Pulmonary artery endothelial cell (primary cell): ENCODE data around the gene MRPL30. TPM values are rescaled to one million over a fixed set of nuclear protein-coding genes. Genes with fewer than 3 reads are reported as not detected.
"Not testable (repeated sequence)": the region's sequence is repeated elsewhere in the genome, so short reads cannot be mapped to it uniquely, and the experiment has no call there.

Experiments
- DNase-seq: peaks from one replicate; pipeline ENCODE4 v3.0.0-alpha.2; 2011; ENCODE audit warnings: low read depth, low spot score
- total RNA-seq: library from RNA; depleted of rRNA; stranded (reverse); fragments of >200 nt; gene quantifications from 2 replicates; pipeline ENCODE4 v1.2.3, GENCODE V29; 2014

MRPL30 gene
- total RNA-seq: 44.5 and 48.9 TPM in 2 replicates

GRCh38 chr2:99180755-99181623 is at the start of gene MRPL30, which contains the start of gene MITD1:
Gene MRPL30, plus strand, starts transcription at chr2:99181184. Its CDS starts 5,020 bp downstream, at chr2:99186204.
Gene MITD1, minus strand, starts transcription at chr2:99181058. Its CDS starts 77 bp downstream, at chr2:99180981.
- peak; percentile 87 for DNase-seq

DNA sequence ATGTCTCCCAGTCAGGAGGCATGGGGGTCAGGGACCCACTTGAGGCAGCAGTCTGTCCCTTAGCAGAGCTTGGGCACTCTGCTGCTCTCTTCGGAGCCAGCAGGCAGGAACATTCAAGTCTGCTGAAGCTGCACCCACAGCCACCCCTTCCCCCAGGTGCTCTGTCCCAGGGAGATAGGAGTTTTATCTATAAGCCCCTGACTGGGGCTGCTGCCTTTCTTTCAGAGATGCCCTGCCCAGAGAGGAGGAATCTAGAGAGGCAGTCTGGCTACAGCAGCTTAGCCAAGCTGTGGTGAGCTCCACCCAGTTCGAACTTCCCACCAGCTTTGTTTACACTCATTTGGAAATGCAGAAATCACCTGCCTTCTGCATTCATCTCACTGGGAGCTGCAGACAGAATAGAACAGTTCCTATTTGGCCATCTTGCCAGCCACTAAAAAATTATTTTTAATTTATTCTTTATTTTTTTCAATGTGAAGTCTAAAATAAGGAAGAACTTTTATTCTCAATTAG is 45.9 kb upstream of the MRPL30 start:
- not testable (repeated sequence) for DNase-seq

GRCh38 chr2:99139003-99139402 is 42.0 kb upstream of the MRPL30 start:
- no peak for DNase-seq

- DNase-seq: no peak
These were observed 40.7 kb upstream of the MRPL30 start for GRCh38 chr2:99140056-99140859.

DNA sequence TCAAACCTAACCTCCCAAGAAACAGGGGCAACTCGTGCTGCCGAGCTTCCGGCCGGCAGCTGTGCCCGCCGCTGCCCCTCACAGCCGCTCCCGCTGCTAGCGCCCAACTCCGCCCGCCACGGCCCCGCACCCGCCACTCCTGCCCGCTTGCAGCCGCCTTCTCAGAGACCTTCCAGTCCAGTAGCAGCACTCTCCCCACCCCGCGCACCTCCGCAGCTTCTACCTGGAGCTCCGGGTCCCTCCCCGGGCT is 40.2 kb upstream of the MRPL30 start:
- no peak for DNase-seq

- DNase-seq: peak; percentile 20
These were observed 39.6 kb upstream of the MRPL30 start, which contains the start of gene C2orf15 for GRCh38 chr2:99141110-99142108. Gene C2orf15, plus strand, starts transcription at chr2:99141707. Its CDS starts 8,852 bp downstream, at chr2:99150559.

GRCh38 chr2:99150706-99151105 is 30.3 kb upstream of the MRPL30 start:
- no peak for DNase-seq

GRCh38 chr2:99152199-99152895 is 28.6 kb upstream of the MRPL30 start:
- no peak for DNase-seq

DNA sequence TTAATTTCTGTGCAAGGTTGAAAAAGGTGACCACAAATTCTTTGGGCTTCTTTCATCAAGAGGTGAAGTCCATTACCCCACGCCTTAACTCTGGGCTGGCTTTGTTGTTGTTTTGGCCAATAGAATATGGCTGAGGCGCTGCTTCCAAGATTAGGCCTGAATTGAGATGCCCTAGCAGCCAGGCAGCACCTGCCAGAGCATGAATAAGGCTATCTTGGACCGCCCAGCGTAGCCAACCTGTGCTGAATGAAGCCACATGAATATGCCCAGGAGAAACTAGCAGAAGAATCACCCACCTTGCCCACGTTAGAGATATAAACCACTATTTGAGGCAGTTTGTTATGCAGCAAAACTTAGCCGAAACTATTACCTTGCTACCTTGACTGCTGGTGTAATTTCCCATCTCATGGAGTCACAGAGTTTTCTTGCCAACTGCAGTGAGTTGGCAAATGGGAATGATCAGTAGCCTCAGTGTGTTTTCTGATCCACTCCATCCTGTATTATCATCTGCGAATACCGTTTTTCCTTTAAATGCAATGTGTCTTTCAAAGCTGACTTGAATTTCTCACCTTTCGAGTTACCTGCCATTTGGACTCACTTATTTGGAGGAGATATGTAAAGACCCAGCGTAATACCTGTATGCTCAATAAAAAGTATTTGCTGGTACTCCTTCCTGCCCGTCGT is 26.9 kb upstream of the MRPL30 start:
- DNase-seq: no peak

DNA sequence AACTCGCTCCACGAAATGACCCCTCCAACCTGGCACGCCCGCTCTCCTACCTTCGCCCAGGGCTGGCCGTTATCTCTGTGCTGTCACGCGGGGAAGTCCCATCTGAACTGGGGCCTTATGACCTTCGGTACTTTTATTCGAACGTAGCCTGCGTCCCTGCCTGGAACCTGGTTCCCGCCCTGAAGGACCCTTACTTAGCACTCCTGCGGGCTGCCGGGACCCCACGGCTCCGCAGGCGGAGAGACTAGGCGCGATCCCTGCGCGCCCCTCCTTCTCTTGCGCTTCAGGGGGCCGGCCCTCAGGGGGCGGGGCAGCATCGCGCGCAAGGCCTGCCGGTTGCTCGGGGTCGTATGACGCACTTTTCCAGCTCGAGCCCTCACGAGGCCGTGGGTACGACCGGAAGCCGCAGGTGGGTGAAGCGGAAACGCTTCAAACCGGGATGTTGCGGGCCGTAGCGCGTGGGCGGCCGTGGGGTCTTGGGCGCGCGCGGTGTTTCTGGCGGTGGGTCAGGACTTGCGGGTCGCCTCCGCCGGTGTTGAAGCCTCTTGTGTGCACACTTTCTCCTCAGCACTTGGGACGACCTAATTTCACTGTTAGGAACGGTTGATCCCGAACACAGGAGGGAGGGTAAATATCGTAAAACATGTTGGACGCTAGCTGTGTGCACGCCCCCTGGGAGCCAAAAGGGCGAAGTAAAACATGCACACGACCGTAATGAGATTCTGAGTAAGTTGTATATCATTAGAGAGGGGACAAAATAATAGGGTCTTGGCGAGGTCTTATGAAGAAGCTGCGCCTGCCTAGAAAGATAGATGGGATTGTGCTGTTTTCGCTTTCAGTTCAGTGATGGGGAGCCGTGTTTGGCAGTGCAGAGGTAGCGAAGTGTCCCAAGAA is 26.1 kb upstream of the MRPL30 start, which contains the start of the genes LIPT1 and TSGA10:
LIPT1 (plus strand) TSS at position 325 of the 894 bp plus-strand sequence. CDS start 6,991 bp downstream, outside the sequence.
TSGA10 (minus strand) TSS at position 300 of the 894 bp plus-strand sequence. CDS start 45,503 bp downstream, outside the sequence.
- peak; percentile 49 for DNase-seq

DNA sequence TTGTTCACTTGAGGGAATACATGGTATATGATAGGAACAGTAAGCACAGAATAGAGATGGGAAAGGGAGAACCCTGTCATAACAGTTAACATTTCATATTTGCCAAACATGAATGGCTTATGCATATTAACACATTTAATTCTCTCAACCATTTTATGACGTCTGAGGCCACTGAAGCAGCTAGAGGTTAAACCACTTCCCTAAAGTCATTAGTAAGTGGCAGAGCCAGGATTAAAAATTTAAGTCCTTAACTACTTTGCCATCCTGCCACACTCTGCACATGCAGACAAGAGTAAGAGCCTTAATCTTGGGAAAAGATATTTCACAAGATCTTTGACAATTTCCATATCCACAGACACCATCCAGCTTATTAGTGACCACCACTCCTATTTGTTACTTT is 24.1 kb upstream of the MRPL30 start:
- no peak for DNase-seq

- DNase-seq: no peak
These were observed 22.4 kb upstream of the MRPL30 start for GRCh38 chr2:99158599-99158998.

GRCh38 chr2:99159594-99159993 is 21.4 kb upstream of the MRPL30 start:
- no peak for DNase-seq

DNA sequence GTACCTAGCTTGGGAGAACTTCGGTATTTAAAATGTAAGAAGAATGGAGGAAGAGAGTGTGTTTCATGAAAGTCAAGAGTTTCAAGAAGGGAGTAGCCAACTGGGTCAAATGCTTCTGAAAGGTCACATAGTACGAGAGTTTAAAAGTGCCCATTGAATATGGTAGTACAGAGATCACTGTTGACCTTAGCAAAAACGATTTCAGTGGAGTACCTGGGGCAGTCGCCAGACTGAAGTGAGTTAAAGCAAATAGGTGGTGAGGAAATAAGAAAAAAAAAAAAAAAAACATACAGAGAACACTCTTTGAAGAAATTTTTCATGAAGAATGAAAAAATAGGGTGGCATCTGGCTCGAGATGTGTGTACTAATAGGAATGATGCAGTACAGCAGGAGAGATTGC is 14.8 kb upstream of the MRPL30 start:
- no peak for DNase-seq

DNA sequence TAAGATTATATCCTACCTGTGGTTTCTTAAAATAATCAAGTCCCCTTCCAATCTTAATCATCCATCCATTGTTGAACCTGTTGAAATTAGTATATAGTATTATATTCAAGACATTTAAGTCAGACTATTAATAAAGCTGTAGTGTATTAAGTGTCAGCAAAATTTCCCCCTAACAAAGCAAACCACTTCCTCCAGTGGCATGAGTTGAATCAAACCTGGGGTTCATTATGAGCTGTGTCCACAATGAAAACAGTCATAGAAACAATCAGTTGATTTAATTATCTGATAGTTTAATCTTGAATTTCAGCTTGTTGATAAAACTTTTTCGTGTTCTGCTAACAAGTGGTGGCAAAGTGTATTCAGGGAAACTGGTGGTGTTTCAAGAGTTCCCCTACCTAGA is 11.4 kb upstream of the MRPL30 start:
- no peak for DNase-seq

DNA sequence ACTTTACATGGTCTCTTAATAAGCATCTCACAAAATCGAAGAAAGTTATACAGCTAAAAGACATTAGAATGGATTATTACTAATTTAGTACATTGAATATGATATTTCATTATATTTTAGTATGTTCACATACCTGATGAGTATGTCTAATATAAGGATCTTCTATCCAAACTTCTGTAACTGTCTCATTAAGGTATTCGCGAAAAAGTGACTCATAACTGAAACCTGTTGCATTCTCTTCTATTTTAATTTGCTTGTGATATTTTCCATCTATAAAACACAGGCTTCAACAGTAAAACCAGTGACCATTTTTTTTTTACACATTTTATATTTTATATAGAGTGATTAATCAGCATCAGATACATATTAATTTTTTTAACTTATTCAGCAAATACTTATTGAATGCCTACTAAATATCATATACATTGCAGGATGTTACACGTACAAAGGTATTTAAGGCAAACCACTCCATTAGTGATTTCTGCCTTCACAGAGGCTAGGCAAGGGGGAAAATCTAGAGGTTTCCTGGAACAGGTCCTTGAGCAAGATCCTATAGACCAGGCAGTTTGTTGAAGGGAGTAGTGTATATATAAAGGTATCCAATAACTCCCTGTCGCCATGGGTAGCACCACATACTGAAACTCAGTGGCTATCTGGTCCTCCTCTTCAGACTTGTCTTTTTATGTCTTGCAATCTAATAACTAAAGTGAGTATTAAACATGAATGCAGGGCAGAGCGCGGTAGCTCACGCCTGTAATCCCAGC is 9.4 kb upstream of the MRPL30 start:
- no peak for DNase-seq

DNA sequence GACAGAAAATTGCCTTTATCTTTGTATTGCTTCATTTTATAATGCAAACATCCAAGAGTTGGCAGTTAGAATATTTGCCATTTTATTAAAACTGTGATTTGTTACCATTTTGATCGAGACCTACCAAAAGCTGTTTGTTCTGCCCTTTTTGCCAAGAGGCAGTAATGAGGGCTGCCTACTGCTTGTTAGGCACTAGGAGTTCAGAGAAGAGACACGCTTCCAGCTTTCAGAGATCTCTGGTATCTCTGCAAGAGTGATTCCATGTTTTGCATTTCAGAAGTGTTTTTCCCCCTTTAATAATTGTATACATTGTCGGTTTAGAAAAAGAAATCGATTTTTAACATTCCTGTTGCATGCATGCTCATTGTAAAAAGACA is 628 bp downstream of the MRPL30 start:
- no peak for DNase-seq

DNA sequence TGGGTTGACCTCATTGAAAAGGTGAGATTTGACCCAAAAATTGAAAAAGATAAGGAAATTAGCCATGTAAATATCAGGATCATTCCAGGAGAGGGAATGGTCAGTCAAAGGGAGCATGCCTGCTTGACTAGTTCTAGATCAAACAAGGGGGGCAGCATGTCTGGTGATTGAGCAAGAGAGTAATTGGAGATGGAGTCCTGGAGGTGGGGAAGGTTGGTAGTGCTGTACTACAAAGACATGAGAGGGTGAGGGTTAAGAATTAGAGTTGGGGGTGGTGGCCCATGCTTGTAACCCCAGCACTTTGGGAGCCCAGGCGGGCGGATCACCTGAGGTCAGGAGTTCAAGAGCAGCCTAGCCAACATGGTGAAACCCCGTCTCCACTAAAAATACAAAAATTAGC is 2.0 kb downstream of the MRPL30 start:
- no peak for DNase-seq
